ENCODE measurements around the gene ESYT3.

DNA sequence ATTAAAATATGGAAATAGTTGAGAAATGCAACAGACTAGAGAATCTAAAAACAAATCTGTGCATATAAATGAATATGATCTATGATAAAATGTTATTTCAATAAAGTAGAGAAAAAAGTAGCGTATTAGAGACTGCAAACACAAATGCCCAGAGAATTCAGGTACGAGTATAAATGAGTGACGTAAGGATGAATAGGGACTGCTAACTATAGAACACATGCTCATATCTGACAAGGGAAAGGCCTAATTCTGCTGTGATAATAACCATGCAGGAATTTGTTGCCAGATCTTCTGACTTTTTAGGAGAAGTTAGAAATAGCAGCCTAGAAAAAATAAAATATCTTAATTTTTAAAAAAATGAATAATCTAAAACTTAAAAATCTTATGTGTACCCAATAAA is 73.1 kb downstream of the ESYT3 start:
- TF ChIP-seq, protein P1, sequence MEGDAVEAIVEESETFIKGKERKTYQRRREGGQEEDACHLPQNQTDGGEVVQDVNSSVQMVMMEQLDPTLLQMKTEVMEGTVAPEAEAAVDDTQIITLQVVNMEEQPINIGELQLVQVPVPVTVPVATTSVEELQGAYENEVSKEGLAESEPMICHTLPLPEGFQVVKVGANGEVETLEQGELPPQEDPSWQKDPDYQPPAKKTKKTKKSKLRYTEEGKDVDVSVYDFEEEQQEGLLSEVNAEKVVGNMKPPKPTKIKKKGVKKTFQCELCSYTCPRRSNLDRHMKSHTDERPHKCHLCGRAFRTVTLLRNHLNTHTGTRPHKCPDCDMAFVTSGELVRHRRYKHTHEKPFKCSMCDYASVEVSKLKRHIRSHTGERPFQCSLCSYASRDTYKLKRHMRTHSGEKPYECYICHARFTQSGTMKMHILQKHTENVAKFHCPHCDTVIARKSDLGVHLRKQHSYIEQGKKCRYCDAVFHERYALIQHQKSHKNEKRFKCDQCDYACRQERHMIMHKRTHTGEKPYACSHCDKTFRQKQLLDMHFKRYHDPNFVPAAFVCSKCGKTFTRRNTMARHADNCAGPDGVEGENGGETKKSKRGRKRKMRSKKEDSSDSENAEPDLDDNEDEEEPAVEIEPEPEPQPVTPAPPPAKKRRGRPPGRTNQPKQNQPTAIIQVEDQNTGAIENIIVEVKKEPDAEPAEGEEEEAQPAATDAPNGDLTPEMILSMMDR (conservative IDR thresholded peaks at IDR 0.05): no peak
- TF ChIP-seq ZFX (IDR thresholded peaks at IDR 0.05): no peak

All from C4-2B (cell line).